B cell (primary cell): Measurements from ENCODE around the gene TACO1. TPM values are rescaled to one million over a fixed set of nuclear protein-coding genes. Genes with fewer than 3 reads are reported as not detected.

Experiments
- ATAC-seq: fragments of 200-7000 bp; cut with Tn5 transposase; one replicate; pipeline ENCODE4 v1.10.0; 2021; ENCODE audit warnings: low read depth, mild to moderate bottlenecking, moderate number of reproducible peaks, moderate library complexity
- CTCF ChIA-PET: fragments of 350-600 bp; sonication (Branson Sonifier 250); formaldehyde crosslinking; loops from one replicate; lab custom pipeline; 2021; ENCODE audit warnings: antibody characterized with exemption, inconsistent platforms; lab: Charles Lee
- POLR2A ChIA-PET: fragments of 350-600 bp; sonication (Branson Sonifier 250); formaldehyde crosslinking; loops from one replicate; lab custom pipeline; 2021; ENCODE audit warnings: antibody characterized with exemption; lab: Charles Lee
- DNase-seq: peaks from one replicate; pipeline ENCODE4 v3.0.0; 2013
- H2AFZ ChIP-seq: 2 replicates; pipeline ENCODE4 v1.6.1; 2012; ENCODE audit warnings: mild to moderate bottlenecking, low read depth, low read length; ENCODE audit not compliant: insufficient read depth, poor library complexity, severe bottlenecking
- H3K27ac ChIP-seq, 2 donors: 1 replicate in 1 of 2; 2 replicates in 1 of 2; pipeline ENCODE4 v1.5.1; 2012 to 2013; ENCODE audit warnings: low read length in 2 of 2, mild to moderate bottlenecking in 2 of 2, moderate library complexity in 1 of 2
- H3K27me3 ChIP-seq, 4 experiments: fragments of 200-600 bp in 1 of 4; sonication (generic) in 1 of 4; replicated peaks in 1 of 4; 1 replicate in 2 of 4; 2 replicates in 2 of 4; pipeline versions ENCODE4 v1.6.1 to v1.7.0; 2013 to 2016; ENCODE audit warnings: low read length in 3 of 4, mild to moderate bottlenecking in 2 of 4, mixed read lengths in 1 of 4, moderate library complexity in 1 of 4; ENCODE audit not compliant: insufficient read depth in 4 of 4, control insufficient read depth in 3 of 4; ENCODE audit errors: control extremely low read depth in 1 of 4
- H3K36me3 ChIP-seq, 2 experiments: replicated peaks in 1 of 2; 1 replicate in 1 of 2; 2 replicates in 1 of 2; pipeline versions ENCODE4 v1.6.1 to v1.7.1; 2013; ENCODE audit warnings: low read length in 1 of 2; ENCODE audit not compliant: insufficient read depth in 2 of 2, control insufficient read depth in 1 of 2; ENCODE audit errors: control extremely low read depth in 1 of 2, extremely low read depth in 1 of 2
- H3K4me1 ChIP-seq, 2 donors: fragments of 200-600 bp in 1 of 2; sonication (generic) in 1 of 2; 1 replicate in 1 of 2; 2 replicates in 1 of 2; pipeline versions ENCODE4 v1.5.1 to v1.6.1; 2013 to 2017; ENCODE audit warnings: low read length in 2 of 2; ENCODE audit not compliant: control insufficient read depth in 2 of 2, insufficient read depth in 2 of 2
- H3K4me2 ChIP-seq: replicated peaks from 2 replicates; pipeline ENCODE3; 2012; ENCODE audit warnings: mild to moderate bottlenecking, low read depth, low read length; ENCODE audit not compliant: poor library complexity, severe bottlenecking
- H3K4me3 ChIP-seq, 5 experiments: fragments of 200-600 bp in 1 of 5; sonication (generic) in 1 of 5; 1 replicate in 3 of 5; 2 replicates in 2 of 5; pipeline versions ENCODE4 v1.5.1 to v1.7.0; 2011 to 2016; ENCODE audit warnings: low read length in 4 of 5, mild to moderate bottlenecking in 4 of 5, low read depth in 2 of 5, control low read depth in 1 of 5, moderate library complexity in 1 of 5; ENCODE audit not compliant: insufficient read depth in 1 of 5; ENCODE audit errors: control extremely low read depth in 1 of 5, extremely low read depth in 1 of 5
- H3K79me2 ChIP-seq: fragments of 200-600 bp; sonication (generic); one replicate; pipeline ENCODE4 v1.6.0; 2016; ENCODE audit warnings: low read length; ENCODE audit not compliant: control insufficient read depth, insufficient read depth
- H3K9ac ChIP-seq: fragments of 200-600 bp; sonication (generic); 2 replicates; pipeline ENCODE4 v1.6.1; 2017; ENCODE audit warnings: mild to moderate bottlenecking, low read length, moderate library complexity
- H3K9me3 ChIP-seq, 3 donors: one replicate each; pipeline versions ENCODE4 v1.6.1 to v1.7.1; 2013; ENCODE audit warnings: low read length in 2 of 3; ENCODE audit not compliant: control insufficient read depth in 2 of 3, insufficient read depth in 1 of 3; ENCODE audit errors: control extremely low read depth in 1 of 3
- H4K20me1 ChIP-seq: 2 replicates; pipeline ENCODE4 v1.6.0; 2012; ENCODE audit warnings: mild to moderate bottlenecking, low read length; ENCODE audit not compliant: insufficient read depth, control insufficient read depth, poor library complexity, severe bottlenecking
- H3K27ac Mint-ChIP-seq: one replicate; pipeline ENCODE4 v1.8.0; 2021; ENCODE audit warnings: mixed read lengths
- H3K27me3 Mint-ChIP-seq: one replicate; pipeline ENCODE4 v1.8.0; 2021; ENCODE audit warnings: mixed read lengths
- H3K4me1 Mint-ChIP-seq: one replicate; pipeline ENCODE4 v1.8.0; 2021; ENCODE audit warnings: mixed read lengths
- H3K4me3 Mint-ChIP-seq: one replicate; pipeline ENCODE4 v1.8.0; 2021; ENCODE audit warnings: mixed read lengths
- H3K9me3 Mint-ChIP-seq: one replicate; pipeline ENCODE4 v1.8.0; 2022; ENCODE audit warnings: mixed read lengths; ENCODE audit not compliant: insufficient read depth
- EZH2 ChIP-seq: IDR thresholded peaks from 2 replicates; pipeline ENCODE4 v1.6.1; 2012; ENCODE audit warnings: borderline replicate concordance, low read depth, mild to moderate bottlenecking, moderate library complexity, low read length; ENCODE audit not compliant: insufficient read depth, poor library complexity, severe bottlenecking
- whole genome bisulfite sequencing: methylation state at CpG from one replicate; pipeline ENCODE4 v1.1.5; 2013; ENCODE audit warnings: missing lambda C conversion rate; ENCODE audit not compliant: insufficient coverage; 5-methylcytosine and 5-hydroxymethylcytosine counted together
- intact Hi-C: fragments of 100-400 bp; cut with micrococcal nuclease; formaldehyde crosslinking; loops from one replicate; pipeline ENCODE4 v1.10.0; 2022
- polyA plus RNA-seq: library from polyadenylated mRNA; depleted of rRNA; stranded (reverse); fragments of >200 nt; gene quantifications from 2 replicates; pipeline ENCODE4 v1.2.3, GENCODE V29; 2012
- total RNA-seq, 2 donors: library from RNA; stranded (reverse); fragments of 120-200 nt in 1 of 2; gene quantifications; 1 replicate in 1 of 2; 2 replicates in 1 of 2; pipeline versions ENCODE4 v1.2.3 to v1.2.4, GENCODE V29; 2013 to 2022
- TF ChIP-seq, protein P1 (sequence below): fragments of 200-600 bp; IDR thresholded peaks from one replicate; pipeline ENCODE4 v1.8.0; 2022; ENCODE audit warnings: antibody characterized with exemption, mild to moderate bottlenecking

Gene TACO1
- total and polyA plus RNA-seq, 2 donors (not counting 1 experiment from before 2014, with no cell fraction given) = 9.7 to 17.2 TPM

DNA sequence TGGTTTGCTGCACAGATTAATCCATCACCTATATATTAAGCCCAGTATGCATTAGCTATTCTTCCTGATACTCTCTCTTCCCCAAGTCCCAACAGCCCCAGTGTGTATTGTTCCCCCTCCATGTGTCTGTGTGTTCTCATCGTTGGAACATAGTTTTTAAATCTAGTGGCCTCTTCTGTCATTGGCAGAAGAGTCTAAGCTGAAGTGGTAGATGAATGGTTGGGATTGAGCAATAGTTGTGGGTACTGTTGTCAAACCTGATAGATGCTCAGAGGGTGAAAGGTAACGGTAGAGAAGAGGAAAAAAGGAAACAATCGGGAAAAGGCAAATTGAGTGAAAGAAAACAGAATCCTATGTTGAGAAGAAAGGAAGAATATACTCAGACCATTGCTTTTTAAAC is 51.4 kb downstream of the TACO1 start:
- no peaks in the 10 kb centered on the region for H4K20me1 ChIP-seq

GRCh38 chr17:63653050-63653449 is 52.4 kb downstream of the TACO1 start:
- ChIA-PET CTCF (interaction anchor here (0.6 to 1.6 kb wide), 2 partner anchors 9 to 51 kb away, joined by 3 to 4 read pairs; no protein-coding TSS in a partner anchor), POLR2A (no interaction called here)
- ATAC-seq = no peak
- Histone ChIP-seq H3K36me3 (peaks cover 6 to 36% of the 10 kb centered on the region in 2 experiments), H2AFZ (no peak overlapping the region), H3K4me3 (no peak overlapping the region), H3K4me1 (no peaks in the 10 kb centered on the region), H3K9ac (no peak overlapping the region), H3K27me3 (no peaks in the 10 kb centered on the region), H3K9me3 (no peaks in the 10 kb centered on the region), H3K79me2 (peaks cover 3% of the 10 kb centered on the region), H4K20me1 (no peaks in the 10 kb centered on the region), H3K27ac (no peak overlapping the region), H3K4me2 (no peak overlapping the region)
- intact Hi-C loops = no loop called here
- H3K27ac Mint-ChIP-seq = peak overlapping the region; percentile 10
- no CpG with 5 or more reads among the region's 2 CpGs for WGBS
- no peak overlapping the region for H3K4me3 Mint-ChIP-seq
- H3K4me1 Mint-ChIP-seq = peaks cover 3% of the 10 kb centered on the region
- H3K9me3 Mint-ChIP-seq = no peaks in the 10 kb centered on the region
- H3K27me3 Mint-ChIP-seq = no peaks in the 10 kb centered on the region
- no peak for TF ChIP-seq EZH2
- DNase-seq = no peak

More for the DNA sequence above, 51.4 kb downstream of the TACO1 start:
- ChIA-PET CTCF (interaction anchor here (1.6 kb wide), 1 partner anchor 10 kb away, joined by 4 read pairs; no protein-coding TSS in a partner anchor), POLR2A (no interaction called here)
- Histone ChIP-seq H3K4me3 (no peak overlapping the region), H2AFZ (no peak overlapping the region), H3K27me3 (no peaks in the 10 kb centered on the region), H3K9me3 (no peaks in the 10 kb centered on the region), H3K9ac (no peak overlapping the region), H3K27ac (no peak overlapping the region), H3K79me2 (peaks cover 12% of the 10 kb centered on the region), H3K36me3 (peaks cover 4 to 33% of the 10 kb centered on the region in 2 experiments), H3K4me2 (no peak overlapping the region), H3K4me1 (peaks cover under 1 to 3% of the 10 kb centered on the region in 2 donors)
- Mint-ChIP-seq H3K27me3 (no peaks in the 10 kb centered on the region), H3K9me3 (no peaks in the 10 kb centered on the region), H3K27ac (no peak overlapping the region), H3K4me3 (no peak overlapping the region), H3K4me1 (peaks cover 5% of the 10 kb centered on the region)
- ATAC-seq (no peak), DNase-seq (no peak)
- intact Hi-C loops = no loop called here
- WGBS = 80% methylated on average over 1 of the region's 3 CpGs
- no peak for TF ChIP-seq EZH2
- TF ChIP-seq, protein P1, sequence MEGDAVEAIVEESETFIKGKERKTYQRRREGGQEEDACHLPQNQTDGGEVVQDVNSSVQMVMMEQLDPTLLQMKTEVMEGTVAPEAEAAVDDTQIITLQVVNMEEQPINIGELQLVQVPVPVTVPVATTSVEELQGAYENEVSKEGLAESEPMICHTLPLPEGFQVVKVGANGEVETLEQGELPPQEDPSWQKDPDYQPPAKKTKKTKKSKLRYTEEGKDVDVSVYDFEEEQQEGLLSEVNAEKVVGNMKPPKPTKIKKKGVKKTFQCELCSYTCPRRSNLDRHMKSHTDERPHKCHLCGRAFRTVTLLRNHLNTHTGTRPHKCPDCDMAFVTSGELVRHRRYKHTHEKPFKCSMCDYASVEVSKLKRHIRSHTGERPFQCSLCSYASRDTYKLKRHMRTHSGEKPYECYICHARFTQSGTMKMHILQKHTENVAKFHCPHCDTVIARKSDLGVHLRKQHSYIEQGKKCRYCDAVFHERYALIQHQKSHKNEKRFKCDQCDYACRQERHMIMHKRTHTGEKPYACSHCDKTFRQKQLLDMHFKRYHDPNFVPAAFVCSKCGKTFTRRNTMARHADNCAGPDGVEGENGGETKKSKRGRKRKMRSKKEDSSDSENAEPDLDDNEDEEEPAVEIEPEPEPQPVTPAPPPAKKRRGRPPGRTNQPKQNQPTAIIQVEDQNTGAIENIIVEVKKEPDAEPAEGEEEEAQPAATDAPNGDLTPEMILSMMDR = no peak
